Natural killer cell treated with Interleukin-12 subunit alpha and Interleukin-12 subunit beta and Interleukin-15 and Interleukin-18, amount 100 ng/mL, for 72 hours (primary cell): ENCODE measurements around the gene PRKN. TPM values are rescaled to one million over a fixed set of nuclear protein-coding genes. Genes with fewer than 3 reads are reported as not detected.

ENCODE experiments used
- ATAC-seq, 2 donors: fragments of 150-1000 bp; cut with Tn5 transposase in 1 of 2; sonication (Bioruptor Pico), chemical (Tn5 transposase) in 1 of 2; 2 replicates each; pipeline ENCODE4 v1.10.0; 2021
- DNase-seq: peaks from one replicate; pipeline ENCODE4 v3.0.0; 2022; ENCODE audit warnings: low spot score
- H3K27ac Mint-ChIP-seq, 2 donors: 1 replicate in 1 of 2; 2 replicates in 1 of 2; pipeline ENCODE4 v1.8.0; 2022; ENCODE audit warnings: mixed read lengths in 2 of 2, mild to moderate bottlenecking in 1 of 2, moderate library complexity in 1 of 2
- H3K27me3 Mint-ChIP-seq, 2 donors: 1 replicate in 1 of 2; 2 replicates in 1 of 2; pipeline ENCODE4 v1.8.0; 2022; ENCODE audit warnings: mixed read lengths in 2 of 2
- H3K36me3 Mint-ChIP-seq: one replicate; pipeline ENCODE4 v1.8.0; 2022; ENCODE audit warnings: mixed read lengths
- H3K4me1 Mint-ChIP-seq, 2 donors: 1 replicate in 1 of 2; 2 replicates in 1 of 2; pipeline ENCODE4 v1.8.0; 2022; ENCODE audit warnings: low read depth in 2 of 2, mixed read lengths in 2 of 2, mild to moderate bottlenecking in 1 of 2
- H3K4me3 Mint-ChIP-seq: one replicate; pipeline ENCODE4 v1.8.0; 2022; ENCODE audit warnings: mixed read lengths
- H3K9me3 Mint-ChIP-seq: 2 replicates; pipeline ENCODE4 v1.8.0; 2022; ENCODE audit warnings: mixed read lengths
- total RNA-seq, 2 donors: library from RNA; stranded (reverse); gene quantifications; one replicate each; pipeline ENCODE4 v1.2.3, GENCODE V29; 2022

The PRKN gene
- total RNA-seq, 2 donors from 2014 or later, result not detected

- no peak overlapping the region for H3K4me3 Mint-ChIP-seq
- H3K36me3 Mint-ChIP-seq, result no peaks in the 10 kb centered on the region
- H3K27ac Mint-ChIP-seq, result no peak overlapping the region
- DNase-seq (no peak), ATAC-seq (no peak)
- peaks cover 2 to 11% of the 10 kb centered on the region in 2 donors for H3K4me1 Mint-ChIP-seq
- peaks cover 0 to 4% of the 10 kb centered on the region in 2 donors for H3K27me3 Mint-ChIP-seq
- H3K9me3 Mint-ChIP-seq, result no peaks in the 10 kb centered on the region
Measured at GRCh38 chr6:161634916-161635315, 1092.7 kb downstream of the PRKN start.

- Mint-ChIP-seq H3K4me3 (no peak overlapping the region), H3K9me3 (no peaks in the 10 kb centered on the region), H3K27me3 (no peaks in the 10 kb centered on the region), H3K27ac (no peak overlapping the region), H3K4me1 (peaks cover 2 to 11% of the 10 kb centered on the region in 2 donors), H3K36me3 (no peaks in the 10 kb centered on the region)
- no peak for DNase-seq
- no peak for ATAC-seq
Measured at GRCh38 chr6:161631676-161632194, 1095.8 kb downstream of the PRKN start.

GRCh38 chr6:161630674-161631073 lies 1096.9 kb downstream of the PRKN start:
- ATAC-seq, result no peak
- DNase-seq, result no peak
- H3K9me3 Mint-ChIP-seq, result no peaks in the 10 kb centered on the region
- H3K27ac Mint-ChIP-seq, result no peak overlapping the region
- H3K27me3 Mint-ChIP-seq, result no peaks in the 10 kb centered on the region
- peaks cover 2 to 11% of the 10 kb centered on the region in 2 donors for H3K4me1 Mint-ChIP-seq
- no peaks in the 10 kb centered on the region for H3K36me3 Mint-ChIP-seq
- no peak overlapping the region for H3K4me3 Mint-ChIP-seq

GRCh38 chr6:161626132-161626676 lies 1101.4 kb downstream of the PRKN start:
- no peak overlapping the region for H3K4me3 Mint-ChIP-seq

GRCh38 chr6:161624111-161624510 lies 1103.5 kb downstream of the PRKN start:
- Mint-ChIP-seq H3K9me3 (no peaks in the 10 kb centered on the region), H3K4me1 (no peaks in the 10 kb centered on the region), H3K27me3 (peaks cover 0 to 3% of the 10 kb centered on the region in 2 donors), H3K27ac (no peak overlapping the region), H3K4me3 (no peak overlapping the region), H3K36me3 (no peaks in the 10 kb centered on the region)
- ATAC-seq (no peak), DNase-seq (no peak)

More at GRCh38 chr6:161626132-161626676, 1101.4 kb downstream of the PRKN start:
- no peak for DNase-seq
- H3K4me1 Mint-ChIP-seq, result peaks cover 2 to 3% of the 10 kb centered on the region in 2 donors
- peaks cover 0 to 3% of the 10 kb centered on the region in 2 donors for H3K27me3 Mint-ChIP-seq
- no peaks in the 10 kb centered on the region for H3K36me3 Mint-ChIP-seq
- no peak overlapping the region for H3K27ac Mint-ChIP-seq
- no peaks in the 10 kb centered on the region for H3K9me3 Mint-ChIP-seq
- no peak for ATAC-seq

GRCh38 chr6:161622779-161623178 lies 1104.8 kb downstream of the PRKN start:
- Mint-ChIP-seq H3K36me3 (no peaks in the 10 kb centered on the region), H3K4me1 (no peaks in the 10 kb centered on the region), H3K4me3 (no peak overlapping the region), H3K27me3 (peaks cover 3 to 7% of the 10 kb centered on the region in 2 donors), H3K27ac (no peak overlapping the region), H3K9me3 (no peaks in the 10 kb centered on the region)
- DNase-seq, result no peak
- no peak for ATAC-seq

GRCh38 chr6:161618831-161619454 lies 1108.6 kb downstream of the PRKN start:
- no peaks in the 10 kb centered on the region for H3K36me3 Mint-ChIP-seq
- ATAC-seq (no peak), DNase-seq (no peak)
- no peak overlapping the region for H3K27ac Mint-ChIP-seq
- H3K4me1 Mint-ChIP-seq, result no peaks in the 10 kb centered on the region
- H3K4me3 Mint-ChIP-seq, result no peak overlapping the region
- H3K9me3 Mint-ChIP-seq, result no peaks in the 10 kb centered on the region
- peaks cover 3 to 14% of the 10 kb centered on the region in 2 donors for H3K27me3 Mint-ChIP-seq

- ATAC-seq, result no peak
- Mint-ChIP-seq H3K4me1 (no peaks in the 10 kb centered on the region), H3K27ac (no peak overlapping the region), H3K4me3 (no peak overlapping the region), H3K36me3 (no peaks in the 10 kb centered on the region), H3K27me3 (peaks cover 0 to 14% of the 10 kb centered on the region in 2 donors), H3K9me3 (no peaks in the 10 kb centered on the region)
- DNase-seq, result no peak
Measured at GRCh38 chr6:161613711-161614110, 1113.9 kb downstream of the PRKN start.

GRCh38 chr6:161608771-161609170 lies 1118.8 kb downstream of the PRKN start:
- Mint-ChIP-seq H3K4me1 (no peaks in the 10 kb centered on the region), H3K9me3 (no peaks in the 10 kb centered on the region), H3K36me3 (no peaks in the 10 kb centered on the region), H3K27me3 (peaks cover 0 to under 1% of the 10 kb centered on the region in 2 donors), H3K4me3 (no peak overlapping the region), H3K27ac (no peak overlapping the region)
- DNase-seq (no peak), ATAC-seq (no peak)

GRCh38 chr6:161607696-161608297 lies 1119.8 kb downstream of the PRKN start:
- ATAC-seq (no peak), DNase-seq (no peak)
- no peak overlapping the region for H3K4me3 Mint-ChIP-seq
- H3K4me1 Mint-ChIP-seq, result no peaks in the 10 kb centered on the region
- H3K36me3 Mint-ChIP-seq, result no peaks in the 10 kb centered on the region
- H3K9me3 Mint-ChIP-seq, result no peaks in the 10 kb centered on the region
- no peak overlapping the region for H3K27ac Mint-ChIP-seq
- H3K27me3 Mint-ChIP-seq, result peaks cover 0 to 7% of the 10 kb centered on the region in 2 donors

- Mint-ChIP-seq H3K4me3 (no peak overlapping the region), H3K4me1 (no peaks in the 10 kb centered on the region), H3K9me3 (no peaks in the 10 kb centered on the region), H3K27ac (no peak overlapping the region), H3K36me3 (no peaks in the 10 kb centered on the region), H3K27me3 (peaks cover 7 to 29% of the 10 kb centered on the region in 2 donors)
- DNase-seq, result no peak
- ATAC-seq, result no peak
Measured at GRCh38 chr6:161602359-161602758, 1125.2 kb downstream of the PRKN start.

- Mint-ChIP-seq H3K9me3 (no peaks in the 10 kb centered on the region), H3K36me3 (no peaks in the 10 kb centered on the region), H3K27me3 (peaks cover 7 to 30% of the 10 kb centered on the region in 2 donors), H3K4me1 (no peaks in the 10 kb centered on the region), H3K27ac (no peak overlapping the region), H3K4me3 (no peak overlapping the region)
- no peak for ATAC-seq
- no peak for DNase-seq
Measured at GRCh38 chr6:161598896-161599295, 1128.7 kb downstream of the PRKN start.

- Mint-ChIP-seq H3K27ac (no peak overlapping the region), H3K4me1 (no peaks in the 10 kb centered on the region), H3K4me3 (no peak overlapping the region), H3K27me3 (peaks cover 7 to 24% of the 10 kb centered on the region in 2 donors), H3K36me3 (no peaks in the 10 kb centered on the region), H3K9me3 (no peaks in the 10 kb centered on the region)
- ATAC-seq, result no peak
- DNase-seq, result no peak
Measured at GRCh38 chr6:161596807-161597520, 1130.6 kb downstream of the PRKN start.

- Mint-ChIP-seq H3K36me3 (no peaks in the 10 kb centered on the region), H3K9me3 (no peaks in the 10 kb centered on the region), H3K4me3 (no peak overlapping the region), H3K27ac (no peak overlapping the region), H3K27me3 (peaks cover 4 to 12% of the 10 kb centered on the region in 2 donors), H3K4me1 (no peaks in the 10 kb centered on the region)
- DNase-seq (no peak), ATAC-seq (no peak)
Measured at GRCh38 chr6:161594412-161594811, 1133.2 kb downstream of the PRKN start.
